Right lobe of liver (tissue), 6 donors: ENCODE results near the gene PNPLA7. TPM values are rescaled to one million over a fixed set of nuclear protein-coding genes. Genes with fewer than 3 reads are reported as not detected.
A peak's percentile ranks its signal among the peaks of the same experiment; 100 is the strongest.
"Not testable (repeated sequence)": the region's sequence is repeated elsewhere in the genome, so short reads cannot be mapped to it uniquely, and the experiment has no call there.

ENCODE experiments used
- ATAC-seq, 4 donors: fragments of 200-7000 bp; cut with Tn5 transposase; one replicate each; pipeline ENCODE4 v1.9.1; 2020; ENCODE audit warnings: mild to moderate bottlenecking in 4 of 4, moderate library complexity in 4 of 4
- DNase-seq, 3 donors: peaks; one replicate each; pipeline ENCODE4 v3.0.0-alpha.2; 2020
- H3K27ac ChIP-seq, 3 donors: fragments of 200-600 bp; one replicate each; pipeline ENCODE4 v1.8.0; 2022
- H3K27me3 ChIP-seq, 2 donors: fragments of 200-600 bp; one replicate each; pipeline ENCODE4 v1.8.0; 2022
- H3K36me3 ChIP-seq, 4 donors: fragments of 200-600 bp; sonication (generic) in 1 of 4; one replicate each; pipeline versions ENCODE4 v1.5.1 to v1.8.0; 2017 to 2022; ENCODE audit warnings: control low read depth in 1 of 4
- H3K4me1 ChIP-seq, 4 donors: fragments of 200-600 bp; sonication (generic) in 1 of 4; one replicate each; pipeline versions ENCODE4 v1.5.1 to v1.8.0; 2017 to 2022; ENCODE audit warnings: control low read depth in 1 of 4
- H3K4me3 ChIP-seq, 3 donors: fragments of 200-600 bp; one replicate each; pipeline ENCODE4 v1.8.0; 2022
- H3K9me3 ChIP-seq, 4 donors: fragments of 200-600 bp; sonication (generic) in 1 of 4; one replicate each; pipeline versions ENCODE4 v1.5.1 to v1.8.0; 2017 to 2022; ENCODE audit warnings: control low read depth in 1 of 4
- CTCF ChIP-seq, 4 donors: fragments of 200-600 bp in 3 of 4; fragments of 450-650 bp in 1 of 4; IDR thresholded peaks; one replicate each; pipeline versions ENCODE4 v1.5.1 to v1.8.0; 2016 to 2022; ENCODE audit warnings: antibody characterized with exemption in 4 of 4, mild to moderate bottlenecking in 2 of 4
- POLR2A ChIP-seq: fragments of 450-650 bp; IDR thresholded peaks from one replicate; pipeline ENCODE4 v1.6.1; 2017; ENCODE audit warnings: antibody characterized with exemption, mild to moderate bottlenecking
- WGBS: methylation state at CpG from one replicate; pipeline ENCODE4 v1.1.6; 2018; ENCODE audit warnings: low coverage, low lambda C conversion rate; ENCODE audit not compliant: insufficient coverage; ENCODE audit errors: missing lambda C conversion rate; 5-methylcytosine and 5-hydroxymethylcytosine counted together
- intact Hi-C, 2 donors: fragments of 100-400 bp; cut with DNase I; formaldehyde crosslinking; loops; one replicate each; pipeline versions ENCODE4 v1.11.2 to v1.14.1; 2022
- total RNA-seq, 6 experiments: library from RNA; depleted of rRNA in 2 of 6; stranded (reverse); fragments of >200 nt in 2 of 6; fragmentation: NEBNext Ultra II Directional in 3 of 6; extraction: Animal tissue kit (Norgen Biotek cat#: 25700) in 3 of 6; gene quantifications; one replicate each; pipeline versions ENCODE4 v1.1.0 to v1.2.4, GENCODE V29; 2016 to 2023
- donor health status: DM: no; HTN: yes; CAD: no.
- donor health status: DM: no; HTN: no; CAD: no.
- donor health status: DM: no; HTN: no; CAD: no.
- donor health status: DM: no; HTN: yes; CAD: no.
- donor health status: DM: no; HTN: yes; CAD: no.

Gene PNPLA7
- total RNA-seq, 6 experiments from 2014 or later, result 3.9 to 15.6 (median 7.4) TPM

DNA sequence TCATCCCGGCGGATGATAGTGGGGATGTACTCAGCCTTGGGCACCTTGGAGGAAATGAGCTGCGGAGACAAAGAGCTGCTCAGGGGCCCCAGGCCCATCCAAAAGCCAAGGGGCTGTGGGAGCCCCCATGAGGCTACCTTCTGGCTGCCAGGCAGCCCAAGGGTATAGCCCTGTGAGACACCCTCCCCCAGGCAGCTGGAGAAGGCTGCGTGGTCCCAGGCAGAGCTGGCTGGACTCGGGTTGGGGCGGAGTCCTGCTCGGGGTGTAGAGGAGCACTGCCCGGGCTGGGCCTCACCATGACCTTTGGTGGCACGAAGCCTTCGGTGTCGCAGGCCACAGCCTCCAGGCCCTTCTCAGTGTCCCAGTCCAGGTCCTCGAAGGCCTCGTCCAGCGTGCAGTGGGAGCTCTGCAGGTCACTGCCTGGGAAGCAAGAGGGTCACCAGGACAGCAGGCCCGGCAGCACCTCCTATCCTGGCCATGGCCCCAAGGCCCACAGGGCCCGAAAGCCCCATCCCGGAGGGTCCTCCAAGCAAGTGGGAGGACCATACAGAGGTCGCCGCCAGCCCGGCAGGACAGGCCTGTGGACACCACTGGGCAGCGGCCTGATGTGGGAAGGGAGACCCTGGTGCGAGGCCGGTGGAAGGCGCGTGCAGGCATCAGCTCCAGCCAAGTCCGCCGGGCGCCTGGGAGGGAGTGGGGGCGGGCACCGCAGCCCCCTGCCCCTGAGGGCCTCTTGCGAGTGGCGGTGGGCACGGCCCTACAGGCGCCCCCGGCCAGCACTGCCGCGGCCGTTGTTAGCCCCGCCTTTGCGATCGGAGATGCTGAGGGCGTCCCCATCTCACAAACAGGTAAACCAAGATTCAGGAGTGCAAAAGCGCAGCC is 97.2 kb downstream of the PNPLA7 start:
- peaks cover 0 to 18% (median 3%) of the 10 kb centered on the region in 4 donors for H3K4me1 ChIP-seq
- H3K9me3 ChIP-seq, result no peaks in the 10 kb centered on the region
- peak overlapping the region in 1 of 3 donors; percentile 27 for H3K4me3 ChIP-seq
- H3K27me3 ChIP-seq, result no peaks in the 10 kb centered on the region
- DNase-seq (peak; percentile 51 to 72 (median 65)), ATAC-seq (no peak)
- H3K36me3 ChIP-seq, result peaks cover 0 to 4% (median 0%) of the 10 kb centered on the region in 4 donors
- 77% methylated on average over 10 of the region's 43 CpGs for WGBS
- no peak for TF ChIP-seq POLR2A
- TF ChIP-seq CTCF (IDR thresholded peaks at IDR 0.05), result no peak
- H3K27ac ChIP-seq, result no peak overlapping the region
- intact Hi-C loops, result no loop called here

DNA sequence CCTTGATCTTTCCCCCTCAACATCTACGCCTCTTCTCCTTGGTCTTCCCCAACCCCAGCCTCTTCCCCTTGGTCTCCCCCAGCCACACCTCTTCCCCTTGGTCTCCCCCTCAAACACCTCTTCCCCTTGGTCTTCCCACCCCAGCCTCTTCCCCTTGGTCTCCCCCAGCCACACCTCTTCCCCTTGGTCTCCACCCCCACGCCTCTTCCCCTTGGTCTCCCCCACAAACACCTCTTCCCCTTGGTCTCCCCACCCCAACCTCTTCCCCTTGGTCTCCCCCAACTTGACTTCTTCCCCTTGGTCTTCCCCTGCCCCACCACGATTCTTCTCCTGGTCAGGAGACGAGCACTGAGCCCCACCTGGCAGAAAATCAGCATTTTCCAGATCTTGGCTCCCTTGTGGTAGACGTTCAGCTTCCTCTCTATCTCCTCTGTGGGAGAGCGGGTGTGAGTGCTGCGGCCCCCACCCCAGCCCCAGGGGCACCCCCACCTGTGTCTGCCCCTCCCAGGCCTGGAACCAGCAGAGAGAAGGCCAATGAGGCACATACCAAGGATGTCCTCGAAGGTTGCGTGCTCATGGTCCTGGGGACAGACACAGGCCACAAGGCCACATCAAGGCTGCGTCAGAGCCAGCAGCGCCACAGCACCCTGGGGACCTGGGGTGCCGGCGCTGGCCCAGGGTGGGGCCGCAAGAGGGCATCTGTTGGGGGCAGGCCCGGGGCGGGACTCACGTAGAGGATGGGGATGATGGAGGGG is 98.0 kb downstream of the PNPLA7 start:
- DNase-seq, result peak in 2 of 3 donors; percentile 32 to 57
- 77% methylated on average over 10 of the region's 17 CpGs for WGBS
- intact Hi-C loops, result no loop called here

DNA sequence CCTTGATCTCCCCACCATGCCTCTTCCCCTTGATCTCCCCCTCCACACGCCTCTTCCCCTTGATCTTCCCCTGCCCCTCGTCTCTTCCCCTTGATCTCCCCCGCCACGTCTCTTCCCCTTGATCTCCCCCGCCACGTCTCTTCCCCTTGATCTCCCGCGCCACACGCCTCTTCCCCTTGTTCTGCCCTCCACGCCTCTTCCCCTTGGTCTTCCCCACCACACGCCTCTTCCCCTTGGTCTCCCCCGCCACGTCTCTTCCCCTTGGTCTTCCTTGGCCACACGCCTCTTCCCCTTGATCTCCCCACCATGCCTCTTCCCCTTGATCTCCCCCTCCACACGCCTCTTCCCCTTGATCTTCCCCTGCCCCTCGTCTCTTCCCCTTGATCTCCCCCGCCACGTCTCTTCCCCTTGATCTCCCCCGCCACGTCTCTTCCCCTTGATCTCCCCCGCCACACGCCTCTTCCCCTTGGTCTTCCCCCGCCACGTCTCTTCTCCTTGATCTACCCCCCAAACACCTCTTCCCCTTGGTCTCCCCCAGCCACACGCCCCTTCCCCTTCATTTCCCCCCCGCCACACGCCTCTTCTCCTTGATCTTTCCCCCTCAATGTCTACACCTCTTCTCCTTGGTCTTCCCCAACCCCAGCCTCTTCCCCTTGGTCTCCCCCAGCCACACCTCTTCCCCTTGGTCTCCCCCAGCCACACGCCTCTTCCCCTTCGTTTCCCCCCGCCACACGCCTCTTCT is 98.8 kb downstream of the PNPLA7 start:
- intact Hi-C loops, H3K27me3 ChIP-seq, DNase-seq: not testable (repeated sequence)

More for the DNA sequence above, 98.0 kb downstream of the PNPLA7 start:
- no peak for ATAC-seq
- peaks cover 0 to 16% (median 3%) of the 10 kb centered on the region in 4 donors for H3K4me1 ChIP-seq
- peaks cover 0 to 4% (median 0%) of the 10 kb centered on the region in 4 donors for H3K36me3 ChIP-seq
- no peak for TF ChIP-seq POLR2A
- H3K9me3 ChIP-seq, result no peaks in the 10 kb centered on the region
- no peak overlapping the region for H3K27ac ChIP-seq
- H3K4me3 ChIP-seq, result no peak overlapping the region
- no peaks in the 10 kb centered on the region for H3K27me3 ChIP-seq

GRCh38 chr9:137450539-137451222 is 99.5 kb downstream of the PNPLA7 start:
- H3K36me3 ChIP-seq, H3K27ac ChIP-seq, H3K27me3 ChIP-seq, H3K4me3 ChIP-seq, ATAC-seq, H3K9me3 ChIP-seq, intact Hi-C loops, DNase-seq: not testable (repeated sequence)
- 78% methylated on average over 22 of the region's 24 CpGs for WGBS
- H3K4me1 ChIP-seq, result peaks cover 0 to 13% (median 3%) of the 10 kb centered on the region in 4 donors

More for the DNA sequence above, 98.8 kb downstream of the PNPLA7 start:
- 60% methylated on average over 20 of the region's 31 CpGs for WGBS
- not testable (repeated sequence) for H3K4me3 ChIP-seq, H3K36me3 ChIP-seq, H3K27ac ChIP-seq, H3K9me3 ChIP-seq, ATAC-seq
- H3K4me1 ChIP-seq, result peaks cover 0 to 11% (median 3%) of the 10 kb centered on the region in 4 donors

GRCh38 chr9:137449931-137450538 is 100.2 kb downstream of the PNPLA7 start:
- H3K9me3 ChIP-seq, result no peaks in the 10 kb centered on the region
- DNase-seq (peak in 1 of 3 donors; percentile 51), ATAC-seq (no peak)
- H3K4me3 ChIP-seq, result no peak overlapping the region
- peaks cover 0 to 4% (median 0%) of the 10 kb centered on the region in 4 donors for H3K36me3 ChIP-seq
- no peaks in the 10 kb centered on the region for H3K27me3 ChIP-seq
- intact Hi-C loops, result no loop called here
- no peak for TF ChIP-seq CTCF (IDR thresholded peaks at IDR 0.05)
- TF ChIP-seq POLR2A, result no peak
- WGBS, result 66% methylated on average over 6 of the region's 18 CpGs
- H3K4me1 ChIP-seq, result peaks cover 0 to 15% (median 4%) of the 10 kb centered on the region in 4 donors
- no peak overlapping the region for H3K27ac ChIP-seq
